ENCODE results near the gene TIFAB.

- TF ChIP-seq EZH2 (IDR thresholded peaks at IDR 0.05; ENCODE audit: borderline replicate concordance, low read depth, low read length, severe bottlenecking) (no peak), CTCF (IDR thresholded peaks at IDR 0.05; ENCODE audit: borderline replicate concordance, extremely low read depth, low read length, poor library complexity, severe bottlenecking) (no peak)
Measured at GRCh38 chr5:135442431-135443160, 9.6 kb downstream of the TIFAB start.

Data from DND-41 (cell line).